Endothelial cell of umbilical vein (primary cell): ENCODE measurements around the gene STXBP5. TPM values are rescaled to one million over a fixed set of nuclear protein-coding genes. Genes with fewer than 3 reads are reported as not detected.

Source experiments
- BruUV-seq: library from RNA; stranded (reverse); fragments of 400-500 nt; replicated peaks from 2 replicates; lab custom pipeline; 2021; lab: Mats Ljungman, UMichigan
- CTCF ChIA-PET: fragments of 300-600, 350-600 bp; sonication (Branson Sonifier 250); formaldehyde crosslinking; loops from one replicate; lab custom pipeline; 2021; ENCODE audit warnings: antibody characterized with exemption, inconsistent platforms; lab: Charles Lee
- POLR2A ChIA-PET: fragments of 300-600, 350-600 bp; sonication (Branson Sonifier 250); formaldehyde crosslinking; loops from one replicate; lab custom pipeline; 2021; ENCODE audit warnings: antibody characterized with exemption, inconsistent platforms; lab: Charles Lee
- DNase-seq: peaks from one replicate; pipeline ENCODE4 v3.0.0-alpha.2; 2011; ENCODE audit warnings: low read depth, low spot score
- FAIRE-seq: peaks from 2 replicates; lab custom pipeline; 2011; peaks lifted over from hg19 to GRCh38; lab: Jason Lieb, UNC
- H2AFZ ChIP-seq: 2 replicates; pipeline ENCODE4 v1.6.0; 2012; ENCODE audit warnings: low read depth, low read length, control low read depth, inconsistent platforms
- H3K27ac ChIP-seq: 2 replicates; pipeline ENCODE4 v1.5.1; 2011; ENCODE audit warnings: low read depth, mild to moderate bottlenecking, control low read depth, low read length, moderate library complexity; ENCODE audit not compliant: insufficient read depth
- H3K27me3 ChIP-seq, 2 experiments: 2 replicates each; pipeline versions ENCODE4 v1.6.0 to v1.6.1; 2011; ENCODE audit warnings: low read length in 2 of 2, mixed read lengths in 1 of 2; ENCODE audit not compliant: control insufficient read depth in 2 of 2, insufficient read depth in 2 of 2
- H3K36me3 ChIP-seq, 2 experiments: 2 replicates in 1 of 2; 3 replicates in 1 of 2; pipeline ENCODE4 v1.5.1; 2011; ENCODE audit warnings: low read length in 2 of 2, mild to moderate bottlenecking in 1 of 2, moderate library complexity in 1 of 2; ENCODE audit not compliant: control insufficient read depth in 2 of 2, insufficient read depth in 2 of 2; ENCODE audit errors: extremely low read depth in 1 of 2
- H3K4me1 ChIP-seq: 3 replicates; pipeline ENCODE4 v1.5.1; 2011; ENCODE audit warnings: mild to moderate bottlenecking, low read length; ENCODE audit not compliant: control insufficient read depth, insufficient read depth; ENCODE audit errors: extremely low read depth
- H3K4me2 ChIP-seq: 2 replicates; pipeline ENCODE4 v1.6.1; 2011; ENCODE audit warnings: low read length, control low read depth, mixed read lengths; ENCODE audit not compliant: insufficient read depth
- H3K4me3 ChIP-seq, 3 experiments: fragments of 200-600 bp in 1 of 3; sonication (generic), shearing (Covaris generic) in 1 of 3; replicated peaks in 1 of 3; 2 replicates each; pipeline ENCODE4 v1.5.1; 2011 to 2016; ENCODE audit warnings: control low read depth in 3 of 3, low read length in 3 of 3, mild to moderate bottlenecking in 2 of 3, inconsistent platforms in 1 of 3, low read depth in 1 of 3, moderate library complexity in 1 of 3; ENCODE audit not compliant: insufficient read depth in 1 of 3
- H3K79me2 ChIP-seq: 2 replicates; pipeline ENCODE4 v1.6.0; 2012; ENCODE audit warnings: low read length, inconsistent platforms; ENCODE audit not compliant: control insufficient read depth, insufficient read depth
- H3K9ac ChIP-seq: replicated peaks from 2 replicates; pipeline ENCODE3; 2011; ENCODE audit warnings: low read length, control low read depth; ENCODE audit not compliant: insufficient read depth; ENCODE audit errors: extremely low read depth
- H3K9me1 ChIP-seq: replicated peaks from 3 replicates; pipeline ENCODE4 v1.6.0; 2011; ENCODE audit warnings: mild to moderate bottlenecking, low read length; ENCODE audit not compliant: control insufficient read depth, insufficient read depth; ENCODE audit errors: extremely low read depth
- H3K9me3 ChIP-seq: replicated peaks from 2 replicates; pipeline ENCODE4 v1.5.1; 2012; ENCODE audit warnings: low read length, inconsistent platforms; ENCODE audit not compliant: control insufficient read depth, insufficient read depth
- H4K20me1 ChIP-seq: replicated peaks from 2 replicates; pipeline ENCODE3; 2011; ENCODE audit warnings: mild to moderate bottlenecking, low read length; ENCODE audit not compliant: control insufficient read depth, insufficient read depth; ENCODE audit errors: extremely low read depth
- EZH2 ChIP-seq: IDR thresholded peaks from 2 replicates; pipeline ENCODE4 v1.6.1; 2012; ENCODE audit warnings: borderline replicate concordance, low read depth, mild to moderate bottlenecking, moderate library complexity, low read length, inconsistent platforms; ENCODE audit not compliant: severe bottlenecking
- FOS ChIP-seq: IDR thresholded peaks from 2 replicates; pipeline ENCODE4 v1.6.1; 2011; ENCODE audit warnings: mild to moderate bottlenecking, low read length, moderate library complexity, borderline replicate concordance; ENCODE audit not compliant: insufficient read depth
- GATA2 ChIP-seq: IDR thresholded peaks from 2 replicates; pipeline ENCODE4 v1.7.0; 2011; ENCODE audit warnings: low read depth, mild to moderate bottlenecking, moderate library complexity, mixed read lengths, low read length; ENCODE audit not compliant: insufficient read length, insufficient read depth
- JUN ChIP-seq: IDR thresholded peaks from 2 replicates; pipeline ENCODE4 v1.6.1; 2011; ENCODE audit warnings: borderline replicate concordance, low read depth; ENCODE audit not compliant: insufficient read length, insufficient read depth
- MYC ChIP-seq: IDR thresholded peaks from one replicate; pipeline ENCODE4 v1.6.1; 2011; ENCODE audit warnings: mild to moderate bottlenecking, low read depth, low read length
- POLR2A ChIP-seq: IDR thresholded peaks from 2 replicates; pipeline ENCODE4 v1.6.1; 2012; ENCODE audit warnings: low read depth, mild to moderate bottlenecking, control low read depth, low read length
- POLR2AphosphoS5 ChIP-seq: IDR thresholded peaks from 2 replicates; pipeline ENCODE4 v1.6.1; 2012; ENCODE audit warnings: low read depth, mild to moderate bottlenecking, control low read depth, low read length, moderate library complexity; ENCODE audit not compliant: insufficient read depth
- dilution Hi-C: fragments of 300-500 bp; cut with MboI; formaldehyde crosslinking; loops from one replicate; pipeline ENCODE4 v1.15.0; 2019; ENCODE audit warnings: low sequenced_read_pairs; ENCODE audit not compliant: extremely low pct_ligation_motif_present
- intact Hi-C: fragments of 100-400 bp; cut with micrococcal nuclease; formaldehyde crosslinking; loops from one replicate; pipeline ENCODE4 v1.10.0; 2022
- polyA plus RNA-seq, 4 experiments: library from polyadenylated mRNA; depleted of rRNA in 3 of 4; stranded (reverse) in 3 of 4; unstranded in 1 of 4; fragments of >200 nt; gene quantifications; 2 replicates each; pipeline versions ENCODE4 v1.2.1 to v1.2.3, GENCODE V29; 2011 to 2012; ENCODE audit warnings: missing spikeins in 1 of 4
- total RNA-seq: library from RNA; stranded (reverse); gene quantifications from 2 replicates; pipeline ENCODE4 v1.2.3, GENCODE V29; 2021
- TF ChIP-seq, protein P1 (sequence below), 2 donors: IDR thresholded peaks; 1 replicate in 1 of 2; 2 replicates in 1 of 2; pipeline ENCODE4 v1.5.1; 2011; ENCODE audit warnings: low read length in 2 of 2, mild to moderate bottlenecking in 2 of 2, moderate library complexity in 2 of 2, control low read depth in 1 of 2, inconsistent platforms in 1 of 2, low read depth in 1 of 2; ENCODE audit not compliant: insufficient read depth in 1 of 2; ENCODE audit errors: extremely low read depth in 1 of 2
- TF ChIP-seq, protein P2 (sequence below): IDR thresholded peaks from 2 replicates; pipeline ENCODE4 v1.6.1; 2011; ENCODE audit not compliant: insufficient read depth, insufficient read length

The STXBP5 gene
- total and polyA plus RNA-seq, 2 donors (not counting 3 experiments of a cell fraction or from before 2014, with no cell fraction given) = 7.1 to 21.8 TPM

DNA sequence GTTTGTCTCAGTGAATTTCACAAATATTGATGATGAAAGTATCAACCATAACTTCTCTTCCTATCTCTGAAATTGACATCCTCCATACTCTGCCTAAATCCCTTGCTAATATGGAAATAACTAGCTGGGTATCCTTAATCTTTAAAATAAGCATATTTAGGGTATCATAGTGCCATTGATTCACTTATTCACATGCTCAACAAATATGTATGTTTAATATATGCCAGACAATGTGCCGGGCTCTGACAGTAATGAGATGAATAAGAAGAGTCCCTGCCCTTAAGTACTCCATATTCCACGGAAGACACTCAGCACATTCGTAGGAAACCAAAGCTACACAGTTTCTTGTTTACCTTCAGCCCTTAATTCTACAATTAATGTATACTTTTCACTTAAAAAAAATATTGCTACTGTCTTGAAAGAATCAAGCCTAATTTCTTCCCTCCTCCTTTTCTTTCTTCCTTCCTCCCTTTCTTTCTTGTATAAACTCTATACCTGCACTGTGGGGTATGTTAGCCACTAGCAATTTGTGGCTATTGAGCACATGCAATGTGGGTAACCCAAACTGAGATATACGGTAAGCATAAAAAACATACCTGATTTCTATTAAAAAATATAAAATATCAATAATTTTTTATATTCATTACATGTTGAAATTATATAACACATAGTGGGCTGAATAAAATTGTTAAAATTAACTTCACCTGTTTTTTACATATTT is 42.8 kb upstream of the STXBP5 start:
- DNase-seq (no peak), FAIRE-seq (no peak)
- no peaks in the 10 kb centered on the region for H3K36me3 ChIP-seq
- H3K9ac ChIP-seq = no peak overlapping the region
- no peak overlapping the region for H3K4me2 ChIP-seq
- H3K4me3 ChIP-seq = no peak overlapping the region
- no peak for TF ChIP-seq POLR2A
- TF ChIP-seq, protein P1, sequence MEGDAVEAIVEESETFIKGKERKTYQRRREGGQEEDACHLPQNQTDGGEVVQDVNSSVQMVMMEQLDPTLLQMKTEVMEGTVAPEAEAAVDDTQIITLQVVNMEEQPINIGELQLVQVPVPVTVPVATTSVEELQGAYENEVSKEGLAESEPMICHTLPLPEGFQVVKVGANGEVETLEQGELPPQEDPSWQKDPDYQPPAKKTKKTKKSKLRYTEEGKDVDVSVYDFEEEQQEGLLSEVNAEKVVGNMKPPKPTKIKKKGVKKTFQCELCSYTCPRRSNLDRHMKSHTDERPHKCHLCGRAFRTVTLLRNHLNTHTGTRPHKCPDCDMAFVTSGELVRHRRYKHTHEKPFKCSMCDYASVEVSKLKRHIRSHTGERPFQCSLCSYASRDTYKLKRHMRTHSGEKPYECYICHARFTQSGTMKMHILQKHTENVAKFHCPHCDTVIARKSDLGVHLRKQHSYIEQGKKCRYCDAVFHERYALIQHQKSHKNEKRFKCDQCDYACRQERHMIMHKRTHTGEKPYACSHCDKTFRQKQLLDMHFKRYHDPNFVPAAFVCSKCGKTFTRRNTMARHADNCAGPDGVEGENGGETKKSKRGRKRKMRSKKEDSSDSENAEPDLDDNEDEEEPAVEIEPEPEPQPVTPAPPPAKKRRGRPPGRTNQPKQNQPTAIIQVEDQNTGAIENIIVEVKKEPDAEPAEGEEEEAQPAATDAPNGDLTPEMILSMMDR (IDR thresholded peaks at IDR 0.05; ENCODE audit: extremely low read depth in 1 of 2, insufficient read depth in 1 of 2, low read depth in 1 of 2, low read length in 2 of 2) = no peak
- no peak for TF ChIP-seq POLR2AphosphoS5
- TF ChIP-seq EZH2 = no peak
- TF ChIP-seq GATA2 = no peak
- no peak for TF ChIP-seq FOS
- TF ChIP-seq JUN = no peak
- TF ChIP-seq, protein P2, sequence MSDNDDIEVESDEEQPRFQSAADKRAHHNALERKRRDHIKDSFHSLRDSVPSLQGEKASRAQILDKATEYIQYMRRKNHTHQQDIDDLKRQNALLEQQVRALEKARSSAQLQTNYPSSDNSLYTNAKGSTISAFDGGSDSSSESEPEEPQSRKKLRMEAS = no peak
- no peak for TF ChIP-seq MYC
- H3K4me1 ChIP-seq = peaks cover 16% of the 10 kb centered on the region
- no TSS peak for BruUV-seq
- dilution Hi-C loops (no loop called here), intact Hi-C loops (loop anchor here (5.0 kb wide), 1 partner anchor 304 kb away; no protein-coding TSS in a partner anchor)
- no peaks in the 10 kb centered on the region for H4K20me1 ChIP-seq
- H3K9me1 ChIP-seq = no peaks in the 10 kb centered on the region
- H2AFZ ChIP-seq = no peak overlapping the region
- CTCF ChIA-PET = no interaction called here
- no peaks in the 10 kb centered on the region for H3K79me2 ChIP-seq
- H3K9me3 ChIP-seq = no peaks in the 10 kb centered on the region
- no peaks in the 10 kb centered on the region for H3K27me3 ChIP-seq
- POLR2A ChIA-PET = no interaction called here
- H3K27ac ChIP-seq = no peak overlapping the region
